ENCODE measurements around the gene NATD1. TPM values are rescaled to one million over a fixed set of nuclear protein-coding genes. Genes with fewer than 3 reads are reported as not detected.

The NATD1 gene
- total and polyA plus RNA-seq, 4 donors: 1.4 to 24.5 (median 2.9) TPM

GRCh38 chr17:21284319-21285163 lies 31.3 kb upstream of the NATD1 start, which contains the start of gene MAP2K3 (continued):
- TF ChIP-seq ATF3 (IDR thresholded peaks at IDR 0.05) (no peak), FOXA2 (IDR thresholded peaks at IDR 0.05) (no peak), MAX (IDR thresholded peaks at IDR 0.05) (peak; percentile 10), HNF4A (conservative IDR thresholded peaks at IDR 0.05) (no peak), ZBTB33 (IDR thresholded peaks at IDR 0.05) (no peak)

GRCh38 chr17:21283482-21284318 lies 30.5 kb upstream of the NATD1 start:
- no peak for DNase-seq (ENCODE audit: low spot score)
- H3K27me3 ChIP-seq (ENCODE audit: control insufficient read depth in 4 of 4, insufficient read depth in 4 of 4, low read length in 3 of 4): no peaks in the 10 kb centered on the region
- H3K9me3 ChIP-seq (ENCODE audit: control insufficient read depth in 4 of 4, low read length in 3 of 4): no peaks in the 10 kb centered on the region
- H3K36me3 ChIP-seq (ENCODE audit: control insufficient read depth in 4 of 4, insufficient read depth in 3 of 4, low read depth in 1 of 4, low read length in 3 of 4): no peaks in the 10 kb centered on the region
- H3K4me1 ChIP-seq (ENCODE audit: control insufficient read depth in 4 of 4, insufficient read depth in 4 of 4, low read length in 3 of 4): peaks cover 14 to 32% (median 20%) of the 10 kb centered on the region in 4 donors
- no peak overlapping the region for H3K9ac ChIP-seq (ENCODE audit: low read depth in 1 of 2, low read length in 2 of 2)
- no peak for TF ChIP-seq RXRA (IDR thresholded peaks at IDR 0.05)
- TF ChIP-seq SP1 (IDR thresholded peaks at IDR 0.05): no peak
- TF ChIP-seq GABPA (IDR thresholded peaks at IDR 0.05 in 1 of 2, conservative IDR thresholded peaks at IDR 0.05 in 1 of 2): no peak
- no peak for TF ChIP-seq ZBTB33 (IDR thresholded peaks at IDR 0.05)
- no peak for TF ChIP-seq ATF3 (IDR thresholded peaks at IDR 0.05)
- TF ChIP-seq EGR1 (IDR thresholded peaks at IDR 0.05; ENCODE audit: low read depth in 2 of 2): no peak
- no peak for TF ChIP-seq HNF4G (IDR thresholded peaks at IDR 0.05)
- no peak for TF ChIP-seq RAD21 (IDR thresholded peaks at IDR 0.05)
- no peak for TF ChIP-seq MAX (IDR thresholded peaks at IDR 0.05)
- no peak for TF ChIP-seq HNF4A (conservative IDR thresholded peaks at IDR 0.05)
- no peak for TF ChIP-seq NR2F2 (IDR thresholded peaks at IDR 0.05)
- no peak for TF ChIP-seq FOXA1 (IDR thresholded peaks at IDR 0.05)
- TF ChIP-seq TAF1 (conservative IDR thresholded peaks at IDR 0.05): no peak
- H3K4me3 ChIP-seq (ENCODE audit: low read depth in 1 of 3, low read length in 3 of 3): peak overlapping the region in 2 of 3 donors; percentile 46 to 69
- H3K27ac ChIP-seq (ENCODE audit: low read depth in 1 of 2, low read length in 2 of 2): peak overlapping the region; percentile 42 to 96
- 17% methylated on average over 49 of the region's 49 CpGs for WGBS

All from liver (tissue), 9 donors.